ENCODE results near the gene ASB14.

Gene ASB14

DNA sequence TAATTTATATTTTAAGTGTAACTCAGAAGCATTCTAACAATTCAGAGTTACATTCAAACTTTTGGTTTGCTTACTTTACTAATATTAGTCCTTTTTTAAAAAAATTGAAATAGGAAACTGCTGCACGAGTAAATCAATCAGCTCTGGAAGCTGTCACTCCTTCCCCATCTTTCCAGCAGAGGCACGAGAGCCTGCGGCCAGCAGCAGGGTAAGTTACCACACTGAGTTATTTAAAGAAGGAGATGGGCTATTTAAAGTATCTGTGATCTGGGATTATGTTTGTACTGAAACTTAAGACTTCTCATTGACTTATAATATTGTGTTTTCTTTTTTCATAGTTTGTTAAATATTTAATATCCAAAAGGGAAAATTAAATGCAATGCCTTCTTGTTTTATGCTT, 35.6 kb downstream of the ASB14 start:
- TF ChIP-seq BACH2 (CRISPR knock-in tag; IDR thresholded peaks at IDR 0.05; ENCODE audit: borderline replicate concordance) = no peak
- ATAC-seq = no peak

DNA sequence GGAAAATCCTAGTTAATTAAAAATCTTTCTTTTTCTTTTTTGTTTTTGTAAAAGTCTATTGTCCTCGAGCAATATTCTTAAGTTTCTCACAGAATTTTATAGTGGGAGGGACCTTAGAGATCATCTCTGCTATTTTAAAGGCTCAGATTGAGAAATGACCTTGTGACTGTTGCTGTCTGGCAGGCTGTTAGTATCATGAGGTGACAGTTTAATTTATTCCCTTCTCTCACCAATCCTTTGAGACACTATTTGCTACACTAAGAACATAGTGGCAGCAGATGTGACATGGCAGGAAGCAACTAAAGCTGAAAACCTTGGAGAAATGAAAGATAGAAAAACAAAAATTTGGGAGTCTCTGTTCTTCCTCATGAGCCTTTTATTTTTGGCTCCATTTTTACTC, 40.1 kb downstream of the ASB14 start:
- TF ChIP-seq ESRRG (CRISPR knock-in tag; IDR thresholded peaks at IDR 0.05) (no peak), CSDC2 (CRISPR knock-in tag; IDR thresholded peaks at IDR 0.05) (no peak), ZC3H10 (CRISPR knock-in tag; IDR thresholded peaks at IDR 0.05) (no peak), BACH2 (CRISPR knock-in tag; IDR thresholded peaks at IDR 0.05; ENCODE audit: borderline replicate concordance) (no peak), ZFP3 (CRISPR knock-in tag; IDR thresholded peaks at IDR 0.05) (no peak), SNAI2 (CRISPR knock-in tag; IDR thresholded peaks at IDR 0.05) (no peak), TCF4 (CRISPR knock-in tag; IDR thresholded peaks at IDR 0.05; ENCODE audit: borderline replicate concordance) (no peak), ZNF565 (CRISPR knock-in tag; conservative IDR thresholded peaks at IDR 0.05; ENCODE audit: low read depth) (no peak)
- no peak for ATAC-seq

DNA sequence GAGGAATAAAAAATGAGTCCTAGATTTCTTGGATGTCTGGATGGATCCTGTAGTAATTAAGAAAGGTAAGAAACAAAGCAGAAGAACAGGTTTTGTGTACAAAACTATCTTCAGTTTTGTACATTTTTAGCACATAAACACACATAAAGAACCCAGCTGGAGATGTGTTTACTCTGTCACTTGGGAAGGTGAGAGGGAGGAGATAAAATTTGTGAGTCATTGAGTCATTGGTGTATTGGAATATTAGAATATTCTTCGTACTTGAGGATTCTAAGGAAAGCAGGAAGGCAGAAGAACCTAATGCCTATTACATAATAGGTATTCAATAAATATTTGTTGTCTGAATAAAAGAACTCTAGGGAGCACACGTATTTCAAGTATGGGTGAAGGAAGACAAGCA, 47.5 kb downstream of the ASB14 start:
- ATAC-seq = no peak
- TF ChIP-seq SNAI2 (CRISPR knock-in tag; IDR thresholded peaks at IDR 0.05) (no peak), ISL1 (CRISPR knock-in tag; IDR thresholded peaks at IDR 0.05) (no peak), GLIS3 (CRISPR knock-in tag; IDR thresholded peaks at IDR 0.05) (no peak), CSDC2 (CRISPR knock-in tag; IDR thresholded peaks at IDR 0.05) (no peak), ESRRG (CRISPR knock-in tag; IDR thresholded peaks at IDR 0.05) (no peak), TCF4 (CRISPR knock-in tag; IDR thresholded peaks at IDR 0.05; ENCODE audit: borderline replicate concordance) (no peak), PPARA (CRISPR knock-in tag; IDR thresholded peaks at IDR 0.05; ENCODE audit: borderline replicate concordance) (no peak), ZFP3 (CRISPR knock-in tag; IDR thresholded peaks at IDR 0.05) (no peak), ZNF8 (CRISPR knock-in tag; IDR thresholded peaks at IDR 0.05) (no peak), ZNF70 (CRISPR knock-in tag; IDR thresholded peaks at IDR 0.05) (no peak), ARNTL (CRISPR knock-in tag; IDR thresholded peaks at IDR 0.05; ENCODE audit: borderline replicate concordance, low read depth) (no peak), TSHZ2 (CRISPR knock-in tag; IDR thresholded peaks at IDR 0.05) (no peak), ZC3H10 (CRISPR knock-in tag; IDR thresholded peaks at IDR 0.05) (no peak), ZNF565 (CRISPR knock-in tag; conservative IDR thresholded peaks at IDR 0.05; ENCODE audit: low read depth) (no peak), TOX (CRISPR knock-in tag; IDR thresholded peaks at IDR 0.05; ENCODE audit: borderline replicate concordance) (no peak), OSR1 (CRISPR knock-in tag; IDR thresholded peaks at IDR 0.05) (no peak)
- TF ChIP-seq, protein P1, sequence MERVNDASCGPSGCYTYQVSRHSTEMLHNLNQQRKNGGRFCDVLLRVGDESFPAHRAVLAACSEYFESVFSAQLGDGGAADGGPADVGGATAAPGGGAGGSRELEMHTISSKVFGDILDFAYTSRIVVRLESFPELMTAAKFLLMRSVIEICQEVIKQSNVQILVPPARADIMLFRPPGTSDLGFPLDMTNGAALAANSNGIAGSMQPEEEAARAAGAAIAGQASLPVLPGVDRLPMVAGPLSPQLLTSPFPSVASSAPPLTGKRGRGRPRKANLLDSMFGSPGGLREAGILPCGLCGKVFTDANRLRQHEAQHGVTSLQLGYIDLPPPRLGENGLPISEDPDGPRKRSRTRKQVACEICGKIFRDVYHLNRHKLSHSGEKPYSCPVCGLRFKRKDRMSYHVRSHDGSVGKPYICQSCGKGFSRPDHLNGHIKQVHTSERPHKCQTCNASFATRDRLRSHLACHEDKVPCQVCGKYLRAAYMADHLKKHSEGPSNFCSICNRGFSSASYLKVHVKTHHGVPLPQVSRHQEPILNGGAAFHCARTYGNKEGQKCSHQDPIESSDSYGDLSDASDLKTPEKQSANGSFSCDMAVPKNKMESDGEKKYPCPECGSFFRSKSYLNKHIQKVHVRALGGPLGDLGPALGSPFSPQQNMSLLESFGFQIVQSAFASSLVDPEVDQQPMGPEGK (CRISPR knock-in tag; IDR thresholded peaks at IDR 0.05; ENCODE audit: borderline replicate concordance) = no peak
- TF ChIP-seq, protein P2, sequence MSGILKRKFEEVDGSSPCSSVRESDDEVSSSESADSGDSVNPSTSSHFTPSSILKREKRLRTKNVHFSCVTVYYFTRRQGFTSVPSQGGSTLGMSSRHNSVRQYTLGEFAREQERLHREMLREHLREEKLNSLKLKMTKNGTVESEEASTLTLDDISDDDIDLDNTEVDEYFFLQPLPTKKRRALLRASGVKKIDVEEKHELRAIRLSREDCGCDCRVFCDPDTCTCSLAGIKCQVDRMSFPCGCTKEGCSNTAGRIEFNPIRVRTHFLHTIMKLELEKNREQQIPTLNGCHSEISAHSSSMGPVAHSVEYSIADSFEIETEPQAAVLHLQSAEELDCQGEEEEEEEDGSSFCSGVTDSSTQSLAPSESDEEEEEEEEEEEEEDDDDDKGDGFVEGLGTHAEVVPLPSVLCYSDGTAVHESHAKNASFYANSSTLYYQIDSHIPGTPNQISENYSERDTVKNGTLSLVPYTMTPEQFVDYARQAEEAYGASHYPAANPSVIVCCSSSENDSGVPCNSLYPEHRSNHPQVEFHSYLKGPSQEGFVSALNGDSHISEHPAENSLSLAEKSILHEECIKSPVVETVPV (CRISPR knock-in tag; IDR thresholded peaks at IDR 0.05) = no peak
- TF ChIP-seq, protein P3, sequence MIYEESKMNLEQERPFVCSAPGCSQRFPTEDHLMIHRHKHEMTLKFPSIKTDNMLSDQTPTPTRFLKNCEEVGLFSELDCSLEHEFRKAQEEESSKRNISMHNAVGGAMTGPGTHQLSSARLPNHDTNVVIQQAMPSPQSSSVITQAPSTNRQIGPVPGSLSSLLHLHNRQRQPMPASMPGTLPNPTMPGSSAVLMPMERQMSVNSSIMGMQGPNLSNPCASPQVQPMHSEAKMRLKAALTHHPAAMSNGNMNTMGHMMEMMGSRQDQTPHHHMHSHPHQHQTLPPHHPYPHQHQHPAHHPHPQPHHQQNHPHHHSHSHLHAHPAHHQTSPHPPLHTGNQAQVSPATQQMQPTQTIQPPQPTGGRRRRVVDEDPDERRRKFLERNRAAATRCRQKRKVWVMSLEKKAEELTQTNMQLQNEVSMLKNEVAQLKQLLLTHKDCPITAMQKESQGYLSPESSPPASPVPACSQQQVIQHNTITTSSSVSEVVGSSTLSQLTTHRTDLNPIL (CRISPR knock-in tag; IDR thresholded peaks at IDR 0.05; ENCODE audit: low read depth) = no peak

GRCh38 chr3:57234613-57235575, 57.6 kb downstream of the ASB14 start:
- ATAC-seq = no peak
- TF ChIP-seq TSHZ2 (CRISPR knock-in tag; IDR thresholded peaks at IDR 0.05) (no peak), ARNTL (CRISPR knock-in tag; IDR thresholded peaks at IDR 0.05; ENCODE audit: borderline replicate concordance, low read depth) (no peak), OSR1 (CRISPR knock-in tag; IDR thresholded peaks at IDR 0.05) (no peak), GLIS3 (CRISPR knock-in tag; IDR thresholded peaks at IDR 0.05) (no peak), ZNF8 (CRISPR knock-in tag; IDR thresholded peaks at IDR 0.05) (no peak), SNAI2 (CRISPR knock-in tag; IDR thresholded peaks at IDR 0.05) (no peak)
- TF ChIP-seq, protein P1 (CRISPR knock-in tag; IDR thresholded peaks at IDR 0.05; ENCODE audit: borderline replicate concordance) = no peak

Measured in SK-N-SH treated with all-trans-retinoic acid at 6 μM for 48 hours (cell line).